RWPE1 (cell line): ENCODE data around the gene STRIT1.

Experiments used
- CTCF ChIA-PET: fragments of 350-600 bp; sonication (Branson Sonifier 250); formaldehyde crosslinking; extraction: SDS; loops from one replicate; lab custom pipeline; 2021; lab: Yijun Ruan, JAX
- POLR2A ChIA-PET: fragments of 400-600 bp; formaldehyde crosslinking; extraction: SDS; loops from one replicate; lab custom pipeline; 2020; ENCODE audit warnings: antibody characterized with exemption; ENCODE audit not compliant: low non-redundant PET; lab: Yijun Ruan, JAX
- DNase-seq: peaks from one replicate; pipeline ENCODE4 v3.0.0; 2012; ENCODE audit warnings: low spot score
- H3K27ac ChIP-seq: fragments of 450-650 bp; 2 replicates; pipeline ENCODE4 v1.5.1; 2017
- CTCF ChIP-seq: fragments of 450-650 bp; conservative IDR thresholded peaks from 2 replicates; pipeline ENCODE4 v1.5.1; 2017; ENCODE audit warnings: low read depth, mild to moderate bottlenecking

The STRIT1 gene

DNA sequence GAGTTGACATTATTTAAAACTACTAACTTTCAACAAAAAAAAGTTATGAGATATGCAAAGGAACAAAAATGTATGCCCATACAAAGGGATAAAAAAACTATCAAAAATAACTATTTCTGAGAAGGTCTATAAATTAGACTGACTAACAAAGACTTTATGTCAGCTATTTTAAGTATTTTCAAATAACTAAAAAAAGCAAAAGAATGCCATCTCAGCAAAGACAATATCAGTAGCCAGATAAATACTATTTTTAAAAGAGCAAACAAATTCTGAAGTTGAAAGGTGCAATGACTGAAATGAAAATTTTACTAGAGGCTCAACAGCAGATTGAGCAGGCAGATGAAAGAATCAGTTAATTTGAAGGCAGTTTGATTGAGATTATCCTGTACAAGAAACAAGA lies 3.6 kb upstream of the STRIT1 start:
- CTCF ChIA-PET, result no interaction called here

GRCh38 chr3:155296413-155296812 lies 2.9 kb upstream of the STRIT1 start:
- TF ChIP-seq CTCF, result no peak
- no peak overlapping the region for H3K27ac ChIP-seq
- no peak for DNase-seq
- ChIA-PET CTCF (no interaction called here), POLR2A (no interaction called here)

More for the DNA sequence above, 3.6 kb upstream of the STRIT1 start:
- TF ChIP-seq CTCF, result no peak
- POLR2A ChIA-PET, result no interaction called here
- no peak overlapping the region for H3K27ac ChIP-seq
- no peak for DNase-seq

DNA sequence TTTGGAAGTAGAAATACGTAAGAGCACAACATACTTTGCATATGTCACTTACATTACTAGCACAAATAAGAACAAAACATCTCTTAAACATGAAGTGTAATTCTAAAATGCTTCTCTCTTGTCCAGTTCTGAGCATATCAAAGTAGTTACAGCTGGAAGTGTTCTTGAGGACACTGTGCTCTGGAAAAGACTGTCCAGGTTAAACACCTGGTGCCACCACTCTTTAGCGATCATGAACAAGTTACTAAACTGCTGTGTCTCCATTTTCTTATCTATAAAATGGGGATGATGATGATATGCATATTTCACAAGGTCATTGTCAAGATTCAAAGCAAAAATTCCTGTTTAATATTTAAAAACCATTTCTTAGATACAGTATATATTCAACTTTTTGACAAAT lies 790 bp downstream of the STRIT1 start:
- H3K27ac ChIP-seq, result no peak overlapping the region
- DNase-seq, result no peak
- TF ChIP-seq CTCF, result no peak
- ChIA-PET POLR2A (no interaction called here), CTCF (no interaction called here)

- TF ChIP-seq CTCF, result no peak
- H3K27ac ChIP-seq, result no peak overlapping the region
- DNase-seq, result no peak
- ChIA-PET POLR2A (no interaction called here), CTCF (no interaction called here)
Observed at GRCh38 chr3:155292133-155292532, 1.4 kb downstream of the STRIT1 start.

DNA sequence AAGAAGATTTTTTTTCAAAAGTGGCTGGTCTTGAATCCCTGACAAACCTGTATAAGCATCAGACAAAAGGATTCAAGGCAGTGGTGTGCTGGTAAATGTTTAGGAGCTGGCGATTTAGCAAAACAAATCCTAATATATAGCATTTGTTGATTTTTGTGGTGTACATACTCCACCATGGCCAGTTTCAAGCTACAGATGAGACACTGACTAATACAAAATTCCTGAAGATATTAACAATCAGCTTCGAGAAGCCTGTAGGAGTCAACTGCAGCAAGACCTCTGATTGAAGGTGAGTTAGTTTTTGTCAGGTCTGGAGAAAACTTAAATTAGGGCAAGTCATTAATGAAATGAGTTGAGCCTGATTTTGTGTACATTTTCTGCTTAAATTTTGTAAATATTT lies 6.7 kb downstream of the STRIT1 start:
- CTCF ChIA-PET, result interaction anchor here (0.6 kb wide), 2 partner anchors 37 to 1031 kb away, joined by 3 to 4 read pairs; no protein-coding TSS in a partner anchor
- POLR2A ChIA-PET, result no interaction called here
- DNase-seq, result no peak
- H3K27ac ChIP-seq, result no peak overlapping the region
- no peak for TF ChIP-seq CTCF

- ChIA-PET CTCF (no interaction called here), POLR2A (no interaction called here)
- DNase-seq, result no peak
- H3K27ac ChIP-seq, result no peak overlapping the region
- TF ChIP-seq CTCF, result no peak
Observed at GRCh38 chr3:155285936-155286335, 7.5 kb downstream of the STRIT1 start.
